DND-41 (cell line): Measurements from ENCODE around the gene PELI2.

Source experiments
- EZH2 ChIP-seq: IDR thresholded peaks from 3 replicates; pipeline ENCODE4 v1.6.1; 2012; ENCODE audit warnings: borderline replicate concordance, low read depth, mild to moderate bottlenecking, moderate library complexity, low read length, inconsistent platforms; ENCODE audit not compliant: severe bottlenecking
- TF ChIP-seq, protein P1 (sequence below): IDR thresholded peaks from 2 replicates; pipeline ENCODE4 v1.5.1; 2012; ENCODE audit warnings: borderline replicate concordance, low read length, moderate library complexity, mild to moderate bottlenecking; ENCODE audit not compliant: poor library complexity, severe bottlenecking; ENCODE audit errors: extremely low read depth

DNA sequence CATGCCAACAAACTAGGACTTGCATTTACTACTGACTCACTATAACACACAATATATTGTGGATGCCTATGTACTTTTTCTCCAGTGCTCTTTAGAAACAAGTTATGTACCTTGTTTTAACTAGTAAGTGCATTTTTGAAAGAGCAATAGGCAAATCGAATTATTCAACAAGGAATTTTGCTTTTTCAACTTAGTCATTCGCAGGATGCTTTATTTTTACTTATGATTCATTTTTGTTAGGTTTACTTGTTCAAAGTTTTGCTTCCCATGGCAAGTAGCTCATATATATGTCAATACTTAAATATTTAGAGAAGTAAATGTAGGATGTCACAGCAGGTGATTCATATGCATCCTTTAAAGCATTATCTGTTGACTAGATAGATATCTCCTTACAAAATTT, 149.8 kb downstream of the PELI2 start:
- TF ChIP-seq, protein P1, sequence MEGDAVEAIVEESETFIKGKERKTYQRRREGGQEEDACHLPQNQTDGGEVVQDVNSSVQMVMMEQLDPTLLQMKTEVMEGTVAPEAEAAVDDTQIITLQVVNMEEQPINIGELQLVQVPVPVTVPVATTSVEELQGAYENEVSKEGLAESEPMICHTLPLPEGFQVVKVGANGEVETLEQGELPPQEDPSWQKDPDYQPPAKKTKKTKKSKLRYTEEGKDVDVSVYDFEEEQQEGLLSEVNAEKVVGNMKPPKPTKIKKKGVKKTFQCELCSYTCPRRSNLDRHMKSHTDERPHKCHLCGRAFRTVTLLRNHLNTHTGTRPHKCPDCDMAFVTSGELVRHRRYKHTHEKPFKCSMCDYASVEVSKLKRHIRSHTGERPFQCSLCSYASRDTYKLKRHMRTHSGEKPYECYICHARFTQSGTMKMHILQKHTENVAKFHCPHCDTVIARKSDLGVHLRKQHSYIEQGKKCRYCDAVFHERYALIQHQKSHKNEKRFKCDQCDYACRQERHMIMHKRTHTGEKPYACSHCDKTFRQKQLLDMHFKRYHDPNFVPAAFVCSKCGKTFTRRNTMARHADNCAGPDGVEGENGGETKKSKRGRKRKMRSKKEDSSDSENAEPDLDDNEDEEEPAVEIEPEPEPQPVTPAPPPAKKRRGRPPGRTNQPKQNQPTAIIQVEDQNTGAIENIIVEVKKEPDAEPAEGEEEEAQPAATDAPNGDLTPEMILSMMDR: no peak
- no peak for TF ChIP-seq EZH2
